NCI-H774 (cell line): ENCODE results near the gene TTC39C.
"Not testable (repeated sequence)": the region's sequence is repeated elsewhere in the genome, so short reads cannot be mapped to it uniquely, and the experiment has no call there.

Source experiments
- DNase-seq: peaks from one replicate; lab custom pipeline; 2025; lab: John Stamatoyannopoulos, UW

The TTC39C gene

DNA sequence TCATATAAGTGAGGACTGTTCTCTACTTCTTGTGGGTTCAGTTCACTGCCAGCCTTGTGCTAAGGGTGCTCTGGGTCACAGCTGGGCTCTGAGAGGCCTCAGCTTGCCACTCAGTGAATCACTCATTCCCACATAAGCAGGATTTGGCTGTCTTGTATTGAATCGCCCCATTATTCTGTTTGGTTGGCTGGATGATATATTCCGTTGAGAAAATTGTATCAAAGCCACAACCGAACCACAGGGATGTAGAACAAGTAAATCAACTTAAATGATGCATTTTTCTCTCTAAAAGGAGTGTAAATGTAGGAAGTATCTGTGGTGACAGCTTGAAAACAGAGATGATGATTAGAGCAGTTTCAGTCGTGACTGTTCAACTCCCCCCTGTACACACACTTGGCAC lies 39.6 kb downstream of the TTC39C start:
- DNase-seq, result no peak

DNA sequence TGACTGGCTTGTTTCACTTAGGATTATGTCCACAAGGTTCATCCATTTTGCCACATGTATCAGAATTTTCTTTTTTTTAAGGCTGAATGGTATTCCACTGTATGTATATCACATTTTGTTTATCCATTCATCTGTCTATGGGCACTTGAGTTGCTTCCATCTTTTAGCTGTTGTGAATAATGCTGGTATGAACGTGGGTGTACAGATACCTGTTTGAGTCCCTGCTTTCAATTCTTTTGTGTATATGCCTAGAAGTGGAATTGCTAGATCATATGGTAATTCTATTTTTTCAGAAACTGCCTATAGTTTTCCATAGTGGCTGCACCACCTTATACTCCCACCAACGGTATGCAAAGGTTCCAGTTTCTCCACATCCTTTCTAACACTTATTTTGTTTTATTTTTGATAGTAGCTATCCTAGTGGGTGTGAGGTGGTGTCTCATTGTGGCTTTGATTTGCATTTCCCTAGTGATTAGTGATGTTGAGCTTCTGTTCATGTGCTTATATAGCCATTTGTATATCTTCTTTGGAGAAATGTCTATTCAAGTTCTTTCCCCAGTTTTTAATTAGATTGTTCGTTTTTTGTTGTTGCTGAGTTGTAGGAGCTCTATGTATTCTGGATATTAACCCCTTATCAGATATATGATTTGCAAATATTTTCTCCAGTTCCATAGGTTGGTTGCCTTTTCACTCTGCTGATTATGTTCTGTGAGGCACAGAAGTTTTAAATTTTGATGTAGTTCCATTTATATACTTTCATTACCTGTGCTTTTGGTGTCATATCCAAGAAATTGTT lies 40.7 kb downstream of the TTC39C start:
- DNase-seq, result no peak

- DNase-seq, result no peak
Measured at GRCh38 chr18:24055878-24056277, 41.3 kb downstream of the TTC39C start.

GRCh38 chr18:24056506-24056905 lies 42.0 kb downstream of the TTC39C start:
- DNase-seq, result no peak

DNA sequence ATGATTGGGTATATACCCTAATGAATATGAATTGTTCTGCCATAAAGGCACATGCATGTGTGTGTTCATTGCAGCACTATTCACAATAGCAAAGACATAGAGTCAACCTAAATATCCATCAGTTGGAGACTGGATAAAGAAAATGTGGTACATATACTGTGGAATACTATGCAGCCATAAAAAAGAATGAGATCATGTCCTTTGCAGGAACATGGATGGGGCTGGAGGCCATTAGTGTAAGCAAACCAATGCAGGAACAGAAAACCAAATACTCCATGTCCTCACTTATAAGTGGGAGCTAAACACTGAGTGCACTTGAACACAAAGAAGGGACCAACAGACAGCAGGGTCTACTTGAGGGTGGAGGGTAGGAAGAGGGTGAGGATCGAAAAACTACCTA lies 43.2 kb downstream of the TTC39C start:
- no peak for DNase-seq

DNA sequence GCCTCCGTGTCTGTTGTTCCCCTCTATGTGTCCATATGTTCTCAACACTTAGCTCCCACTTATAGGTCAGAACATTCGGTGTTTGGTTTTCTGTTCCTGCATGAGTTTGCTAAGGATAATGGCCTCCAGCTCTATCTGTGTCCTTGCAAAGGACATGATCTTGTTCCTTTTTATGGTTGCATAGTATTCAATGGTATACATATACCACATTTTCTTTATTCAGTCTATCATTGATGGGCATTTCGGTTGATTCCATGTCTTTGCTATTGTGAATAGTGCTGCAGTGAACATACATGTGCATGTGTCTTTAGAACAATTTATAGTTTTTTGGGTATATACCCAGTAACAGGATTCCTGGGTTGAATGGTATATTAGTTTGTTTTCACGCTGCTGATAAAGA lies 44.8 kb downstream of the TTC39C start:
- not testable (repeated sequence) for DNase-seq

DNA sequence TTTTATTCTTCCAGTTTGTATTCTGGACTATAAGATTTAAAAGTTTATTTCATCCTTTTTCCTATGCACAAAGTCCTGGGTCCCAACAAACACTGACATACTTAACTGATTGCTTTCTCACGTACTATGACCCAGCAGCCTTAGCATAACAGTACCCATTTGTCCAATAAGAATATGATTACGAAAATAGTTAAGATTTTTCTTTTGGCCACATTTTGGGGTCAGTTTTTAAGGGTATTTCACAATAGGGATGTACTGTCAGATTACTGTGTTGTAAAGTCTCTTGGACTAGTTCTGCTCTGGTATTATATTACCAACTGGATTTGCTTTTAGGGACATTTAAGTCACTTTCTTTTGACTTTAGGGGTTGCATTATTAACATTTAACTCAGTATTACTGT lies 46.1 kb downstream of the TTC39C start:
- no peak for DNase-seq

DNA sequence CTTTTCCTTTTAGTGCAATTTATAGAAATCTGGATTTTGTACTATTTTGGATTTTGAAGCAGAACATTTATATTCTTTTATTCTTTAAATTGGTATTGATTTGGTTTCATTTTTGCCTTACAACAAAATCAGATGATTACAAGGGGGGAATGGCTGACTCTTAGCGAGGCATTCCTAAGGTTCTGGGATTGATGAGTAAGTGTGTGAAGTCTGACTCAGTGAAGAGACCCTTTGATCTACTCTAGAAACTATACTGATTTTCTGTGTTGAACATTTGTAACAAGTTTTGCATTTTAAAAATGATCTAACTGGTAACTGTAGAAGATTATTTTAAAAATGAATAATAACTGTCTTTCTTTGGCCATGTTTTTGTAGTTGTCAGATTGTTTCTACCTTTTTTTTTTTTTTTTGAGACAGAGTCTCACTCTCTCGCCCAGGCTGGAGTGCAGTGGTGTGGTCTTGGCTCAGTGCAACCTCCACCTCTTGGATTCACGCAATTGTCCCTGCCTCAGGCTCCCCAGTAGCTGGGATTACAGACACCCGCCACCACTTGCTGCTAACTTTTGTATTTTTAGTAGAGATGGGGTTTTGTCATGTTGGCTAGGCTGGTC lies 48.7 kb downstream of the TTC39C start:
- DNase-seq, result no peak

- DNase-seq, result no peak
Measured at GRCh38 chr18:24064391-24065100, 50.0 kb downstream of the TTC39C start.

- DNase-seq, result no peak
Measured at GRCh38 chr18:24065906-24066305, 51.4 kb downstream of the TTC39C start.

DNA sequence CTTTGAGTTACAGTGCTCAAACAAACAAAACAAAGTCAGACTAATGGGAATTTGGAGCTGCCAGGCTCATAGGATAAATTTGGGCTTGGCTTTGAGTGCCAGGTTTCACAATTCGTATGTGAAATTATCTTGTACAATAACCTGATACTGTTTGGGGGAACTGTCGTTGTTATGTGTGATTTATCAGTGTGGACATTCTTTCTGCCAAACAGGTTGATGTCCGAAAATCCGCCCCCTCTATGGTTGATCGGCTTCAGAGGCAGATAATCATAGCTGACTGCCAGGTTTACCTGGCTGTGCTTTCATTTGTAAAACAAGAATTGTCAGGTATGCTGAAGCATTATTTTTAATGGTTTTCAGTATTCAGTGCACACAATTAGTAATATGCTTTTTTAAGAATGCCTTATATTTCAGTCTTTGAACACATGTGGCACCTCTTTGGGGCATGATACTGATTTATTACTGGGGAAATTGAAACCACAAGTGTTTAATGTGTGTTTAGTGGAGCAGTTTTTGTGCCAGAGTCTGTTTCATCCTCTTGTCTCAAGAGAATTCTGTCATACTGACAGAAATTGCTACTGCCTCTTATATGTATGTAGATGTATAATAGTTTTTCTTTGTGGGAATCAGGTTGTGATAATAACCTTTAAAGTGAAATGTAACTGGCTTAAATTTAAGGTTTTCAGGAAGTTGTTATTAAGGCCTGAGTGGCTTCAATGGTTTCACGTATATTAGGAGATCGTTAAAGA lies 54.6 kb downstream of the TTC39C start:
- peak; percentile 32 for DNase-seq

GRCh38 chr18:24071029-24071428 lies 56.5 kb downstream of the TTC39C start:
- DNase-seq, result peak; percentile 51

DNA sequence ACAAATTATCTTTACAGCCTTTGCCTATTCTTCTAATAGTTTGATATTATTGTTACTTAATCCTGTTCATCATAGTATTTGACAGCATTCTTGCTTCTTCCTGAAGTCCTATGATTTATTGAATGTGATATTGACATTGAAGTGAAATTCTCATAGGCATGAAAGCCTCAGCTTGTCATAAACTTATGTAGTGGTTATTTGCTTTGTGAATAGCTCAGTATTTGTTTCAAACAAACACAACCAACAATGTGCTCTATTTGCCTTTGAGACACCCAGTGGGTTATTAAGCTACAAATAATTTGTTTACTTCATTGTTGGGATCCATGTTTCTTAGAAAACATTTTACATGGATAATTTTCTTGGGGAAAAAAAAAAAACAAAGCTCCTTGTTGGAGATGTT lies 57.2 kb downstream of the TTC39C start:
- peak; percentile 41 for DNase-seq

DNA sequence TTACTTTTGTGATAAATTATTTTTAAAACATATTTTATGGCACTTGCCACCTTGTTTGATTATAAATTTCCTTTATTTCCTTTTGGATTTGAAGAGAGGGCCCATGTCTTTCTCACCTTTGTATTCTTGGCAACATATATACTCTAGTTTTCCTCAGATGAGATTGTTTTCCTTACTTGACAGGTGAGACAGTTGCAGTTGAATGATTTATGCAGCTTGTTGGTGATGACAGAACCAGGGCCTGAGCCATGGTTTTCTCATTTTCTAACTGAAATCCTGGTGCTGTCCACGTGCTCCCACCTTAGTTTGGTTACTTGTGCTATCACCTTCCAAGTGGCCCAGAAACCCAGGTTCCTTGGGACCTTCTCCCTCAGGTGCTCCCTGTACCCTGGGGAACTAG lies 58.2 kb downstream of the TTC39C start:
- DNase-seq, result no peak

- DNase-seq, result no peak
Measured at GRCh38 chr18:24073791-24074190, 59.2 kb downstream of the TTC39C start.

GRCh38 chr18:24074757-24075156 lies 60.2 kb downstream of the TTC39C start:
- not testable (repeated sequence) for DNase-seq

GRCh38 chr18:24075767-24076597 lies 61.4 kb downstream of the TTC39C start:
- DNase-seq, result peak; percentile 82

- DNase-seq, result peak; percentile 41
Measured at GRCh38 chr18:24076950-24077349, 62.4 kb downstream of the TTC39C start.

- DNase-seq, result no peak
Measured at GRCh38 chr18:24078391-24078790, 63.8 kb downstream of the TTC39C start.

DNA sequence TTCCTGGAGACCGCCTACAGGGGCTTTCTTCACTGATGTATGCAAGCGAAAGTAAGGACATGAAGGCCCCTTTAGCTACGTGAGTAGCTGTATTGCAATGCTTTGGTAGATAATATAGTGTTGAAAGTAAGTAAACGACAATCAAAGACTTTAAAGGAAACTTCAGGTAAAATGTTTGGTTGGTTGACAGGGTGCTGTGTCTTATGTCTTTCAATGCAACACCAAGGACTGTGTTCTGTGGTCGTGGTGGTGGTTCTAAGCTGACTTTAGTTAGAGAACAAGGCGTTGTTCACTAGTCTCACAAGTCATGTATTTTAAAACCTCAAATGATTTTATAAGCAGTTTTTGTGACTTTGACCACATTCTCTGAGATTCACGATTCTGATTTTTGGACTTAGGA lies 66.3 kb downstream of the TTC39C start:
- DNase-seq, result no peak

DNA sequence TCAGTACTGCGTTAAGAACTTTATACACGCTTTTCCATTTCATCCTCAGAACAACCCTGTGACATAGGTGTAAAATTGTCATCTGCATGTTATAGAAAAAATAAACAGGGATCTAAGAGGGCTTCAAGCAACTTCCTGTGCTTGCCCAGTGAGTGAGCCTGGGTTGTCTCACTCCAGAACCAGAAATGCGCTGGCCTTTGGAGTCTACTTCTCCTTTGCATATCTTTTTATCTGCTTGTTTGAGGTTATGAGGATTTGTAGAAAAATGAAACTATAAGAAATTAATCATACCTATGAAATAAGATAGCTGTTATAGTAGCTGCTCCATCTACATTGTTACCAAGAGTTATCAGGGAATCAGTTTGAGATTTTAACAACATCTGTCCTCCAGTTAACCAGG lies 69.0 kb downstream of the TTC39C start:
- no peak for DNase-seq
